Measurements from ENCODE around the gene PLVAP.
A peak's percentile ranks its signal among the peaks of the same experiment; 100 is the strongest.

PLVAP gene

DNA sequence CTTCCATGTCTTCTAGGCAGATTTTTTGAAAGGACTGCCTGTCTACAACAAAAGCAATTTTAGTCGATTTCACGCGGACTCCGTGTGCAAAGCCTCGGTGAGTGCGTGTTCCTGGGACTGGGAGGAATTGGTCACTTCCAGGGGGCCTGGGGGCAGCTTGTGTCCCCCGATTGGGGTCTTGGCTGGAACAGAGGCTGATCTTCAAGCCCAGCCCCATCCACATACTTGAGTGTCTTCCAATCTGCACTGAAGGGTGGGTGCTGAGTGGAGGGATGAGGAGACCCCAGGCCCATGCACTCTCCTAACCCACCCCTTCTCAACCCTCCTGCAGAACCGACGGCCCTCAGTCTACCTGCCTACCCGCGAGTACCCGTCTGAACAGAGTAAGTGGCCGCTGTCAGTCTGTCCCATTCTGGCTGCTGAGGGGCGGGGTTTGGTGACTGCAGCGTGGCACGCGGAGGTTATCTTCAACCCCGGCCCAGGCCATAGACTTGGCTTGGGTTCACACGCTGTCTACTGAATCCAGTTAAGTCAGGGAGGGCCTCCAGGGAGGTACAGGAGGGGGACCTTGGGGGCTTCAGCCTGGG lies 63.0 kb downstream of the PLVAP start:
- Histone ChIP-seq H3K9me3 (ENCODE audit: control insufficient read depth, insufficient read depth, low read depth, low read length) (no peaks in the 10 kb centered on the region), H3K36me3 (ENCODE audit: control insufficient read depth in 2 of 2, insufficient read depth in 1 of 2, low read length in 2 of 2) (peaks cover 3 to 49% of the 10 kb centered on the region in 2 experiments; a peak in 2 of 3 replicates), H3K4me1 (ENCODE audit: control insufficient read depth, insufficient read depth, low read length) (no peaks in the 10 kb centered on the region), H3K4me3 (ENCODE audit: low read depth, low read length) (no peak overlapping the region), H3K27ac (ENCODE audit: extremely low read depth, low read depth, low read length) (no peak overlapping the region)
- POLR2A ChIA-PET: no interaction called here
- CTCF ChIA-PET: interaction anchor here (0.7 kb wide), 1 partner anchor 80 kb away, joined by 3 read pairs; no protein-coding TSS in a partner anchor
- TF ChIP-seq ZNF549 (tag by site-specific recombination; IDR thresholded peaks at IDR 0.05) (no peak), SALL2 (tag by site-specific recombination; IDR thresholded peaks at IDR 0.05; ENCODE audit: borderline replicate concordance) (no peak), ZNF121 (tag by site-specific recombination; IDR thresholded peaks at IDR 0.05) (no peak)

DNA sequence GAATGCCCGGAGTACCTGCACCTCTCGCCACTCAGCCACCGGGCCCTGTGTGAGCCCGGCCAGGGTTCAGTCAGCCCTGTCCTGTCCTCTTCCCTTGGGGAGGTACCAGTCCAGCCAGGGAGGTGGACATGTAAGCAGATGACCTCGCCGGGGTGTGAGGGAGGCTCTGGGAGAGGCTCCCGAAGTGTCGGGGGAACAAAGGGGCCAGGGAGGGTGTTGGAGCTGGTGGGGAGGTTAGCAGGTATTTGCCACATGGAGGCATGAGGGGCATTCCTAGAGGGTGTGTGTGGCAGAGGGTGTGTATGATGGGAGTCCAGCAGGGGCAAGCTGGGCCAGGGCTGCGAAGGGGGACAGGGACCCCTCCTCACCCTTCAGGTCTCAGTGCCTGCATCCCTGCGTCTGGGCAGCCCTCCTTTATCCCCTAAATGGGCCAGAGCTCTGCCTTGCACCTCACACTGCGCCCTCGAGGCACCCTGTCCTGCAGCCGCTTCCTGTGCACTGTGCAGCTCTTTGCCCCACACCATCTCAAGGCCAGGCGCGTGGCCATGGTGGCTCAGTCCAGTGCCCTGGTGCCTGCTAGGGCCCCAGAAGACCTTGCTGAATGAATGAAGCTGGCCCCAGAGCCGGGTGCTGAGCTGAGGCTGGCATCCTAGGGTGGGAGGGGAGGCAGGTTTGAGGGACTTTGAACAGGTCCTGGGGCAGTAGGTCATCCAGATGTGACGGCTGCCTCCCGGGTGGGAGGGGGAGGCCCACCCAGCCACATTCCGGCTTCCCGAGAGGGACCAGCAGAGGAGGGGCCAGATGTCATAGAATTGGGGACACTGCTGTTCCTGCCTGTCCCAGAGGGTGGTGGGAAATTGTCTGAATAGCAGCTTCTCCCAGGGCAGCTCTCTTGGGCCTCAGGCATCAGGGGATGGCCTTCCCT lies 64.7 kb downstream of the PLVAP start:
- ChIA-PET CTCF (interaction anchor here (0.6 to 1.6 kb wide), 2 partner anchors 21 to 23 kb away, joined by 3 read pairs; no protein-coding TSS in a partner anchor), POLR2A (no interaction called here)
- H3K4me3 ChIP-seq (ENCODE audit: low read depth, low read length): no peak overlapping the region
- H3K4me1 ChIP-seq (ENCODE audit: control insufficient read depth, insufficient read depth, low read length): no peaks in the 10 kb centered on the region
- TF ChIP-seq GLI4 (tag by site-specific recombination; IDR thresholded peaks at IDR 0.05) (no peak), GLIS1 (tag by site-specific recombination; IDR thresholded peaks at IDR 0.05) (peak; percentile 63), ZBTB48 (tag by site-specific recombination; IDR thresholded peaks at IDR 0.05) (no peak), SP2 (tag by site-specific recombination; IDR thresholded peaks at IDR 0.05) (peak; percentile 11; the same call in 1 of the 2 replicates), ZNF677 (tag by site-specific recombination; IDR thresholded peaks at IDR 0.05) (no peak), ZNF211 (tag by site-specific recombination; IDR thresholded peaks at IDR 0.05; ENCODE audit: low read depth) (no peak), WT1 (tag by site-specific recombination; IDR thresholded peaks at IDR 0.05) (peak; percentile 41; the same call in 1 of the 2 replicates)
- TF ChIP-seq, protein P1, sequence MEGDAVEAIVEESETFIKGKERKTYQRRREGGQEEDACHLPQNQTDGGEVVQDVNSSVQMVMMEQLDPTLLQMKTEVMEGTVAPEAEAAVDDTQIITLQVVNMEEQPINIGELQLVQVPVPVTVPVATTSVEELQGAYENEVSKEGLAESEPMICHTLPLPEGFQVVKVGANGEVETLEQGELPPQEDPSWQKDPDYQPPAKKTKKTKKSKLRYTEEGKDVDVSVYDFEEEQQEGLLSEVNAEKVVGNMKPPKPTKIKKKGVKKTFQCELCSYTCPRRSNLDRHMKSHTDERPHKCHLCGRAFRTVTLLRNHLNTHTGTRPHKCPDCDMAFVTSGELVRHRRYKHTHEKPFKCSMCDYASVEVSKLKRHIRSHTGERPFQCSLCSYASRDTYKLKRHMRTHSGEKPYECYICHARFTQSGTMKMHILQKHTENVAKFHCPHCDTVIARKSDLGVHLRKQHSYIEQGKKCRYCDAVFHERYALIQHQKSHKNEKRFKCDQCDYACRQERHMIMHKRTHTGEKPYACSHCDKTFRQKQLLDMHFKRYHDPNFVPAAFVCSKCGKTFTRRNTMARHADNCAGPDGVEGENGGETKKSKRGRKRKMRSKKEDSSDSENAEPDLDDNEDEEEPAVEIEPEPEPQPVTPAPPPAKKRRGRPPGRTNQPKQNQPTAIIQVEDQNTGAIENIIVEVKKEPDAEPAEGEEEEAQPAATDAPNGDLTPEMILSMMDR (tag by site-specific recombination; IDR thresholded peaks at IDR 0.05): no peak
- H3K36me3 ChIP-seq (ENCODE audit: control insufficient read depth in 2 of 2, insufficient read depth in 1 of 2, low read length in 2 of 2): peaks cover 3 to 44% of the 10 kb centered on the region in 2 experiments; a peak in 2 of 3 replicates
- H3K27ac ChIP-seq (ENCODE audit: extremely low read depth, low read depth, low read length): no peak overlapping the region
- no peaks in the 10 kb centered on the region for H3K9me3 ChIP-seq (ENCODE audit: control insufficient read depth, insufficient read depth, low read depth, low read length)

GRCh38 chr19:17311455-17312188 lies 65.5 kb downstream of the PLVAP start:
- no peak overlapping the region for H3K27ac ChIP-seq (ENCODE audit: extremely low read depth, low read depth, low read length)
- peaks cover 3 to 44% of the 10 kb centered on the region in 2 experiments; a peak in 2 of 3 replicates for H3K36me3 ChIP-seq (ENCODE audit: control insufficient read depth in 2 of 2, insufficient read depth in 1 of 2, low read length in 2 of 2)
- H3K9me3 ChIP-seq (ENCODE audit: control insufficient read depth, insufficient read depth, low read depth, low read length): no peaks in the 10 kb centered on the region
- H3K4me3 ChIP-seq (ENCODE audit: low read depth, low read length): no peak overlapping the region
- ChIA-PET POLR2A (no interaction called here), CTCF (interaction anchor here (1.1 kb wide), 1 partner anchor 9 kb away, joined by 3 read pairs; no protein-coding TSS in a partner anchor)
- TF ChIP-seq ZNF394 (tag by site-specific recombination; IDR thresholded peaks at IDR 0.05; ENCODE audit: borderline replicate concordance) (no peak), GLIS1 (tag by site-specific recombination; IDR thresholded peaks at IDR 0.05) (peak; percentile 93), ZNF623 (tag by site-specific recombination; IDR thresholded peaks at IDR 0.05) (peak; percentile 96), SCRT2 (tag by site-specific recombination; IDR thresholded peaks at IDR 0.05) (peak; percentile 64), ZIC2 (tag by site-specific recombination; IDR thresholded peaks at IDR 0.05) (peak; percentile 37; the same call in 1 of the 2 replicates), ZNF768 (tag by site-specific recombination; IDR thresholded peaks at IDR 0.05) (no peak)
- TF ChIP-seq, protein P2, sequence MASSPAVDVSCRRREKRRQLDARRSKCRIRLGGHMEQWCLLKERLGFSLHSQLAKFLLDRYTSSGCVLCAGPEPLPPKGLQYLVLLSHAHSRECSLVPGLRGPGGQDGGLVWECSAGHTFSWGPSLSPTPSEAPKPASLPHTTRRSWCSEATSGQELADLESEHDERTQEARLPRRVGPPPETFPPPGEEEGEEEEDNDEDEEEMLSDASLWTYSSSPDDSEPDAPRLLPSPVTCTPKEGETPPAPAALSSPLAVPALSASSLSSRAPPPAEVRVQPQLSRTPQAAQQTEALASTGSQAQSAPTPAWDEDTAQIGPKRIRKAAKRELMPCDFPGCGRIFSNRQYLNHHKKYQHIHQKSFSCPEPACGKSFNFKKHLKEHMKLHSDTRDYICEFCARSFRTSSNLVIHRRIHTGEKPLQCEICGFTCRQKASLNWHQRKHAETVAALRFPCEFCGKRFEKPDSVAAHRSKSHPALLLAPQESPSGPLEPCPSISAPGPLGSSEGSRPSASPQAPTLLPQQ (tag by site-specific recombination; IDR thresholded peaks at IDR 0.05): 0 out of 2 replicates have a peak, but pooled peaks have one; percentile 1
- H3K4me1 ChIP-seq (ENCODE audit: control insufficient read depth, insufficient read depth, low read length): no peaks in the 10 kb centered on the region

All from HEK293 (cell line).